ENCODE data around the gene HDAC6. TPM values are rescaled to one million over a fixed set of nuclear protein-coding genes. Genes with fewer than 3 reads are reported as not detected.

The HDAC6 gene
- polyA plus RNA-seq, 1 donor from 2014 or later = 161 TPM

GRCh38 chrX:48753708-48754228 lies 48.1 kb upstream of the HDAC6 start:
- Histone ChIP-seq H3K36me3 (ENCODE audit: insufficient read depth, low read length) (no peaks in the 10 kb centered on the region), H3K9ac (ENCODE audit: low read length) (no peak overlapping the region), H3K9me3 (ENCODE audit: low read length) (no peaks in the 10 kb centered on the region), H4K20me1 (ENCODE audit: insufficient read depth) (no peaks in the 10 kb centered on the region), H3K27me3 (ENCODE audit: insufficient read depth, low read depth, low read length) (no peaks in the 10 kb centered on the region), H3F3A (ENCODE audit: insufficient read depth, low read length, poor library complexity, severe bottlenecking) (no peaks in the 10 kb centered on the region), H2AFZ (ENCODE audit: low read depth, low read length) (no peak overlapping the region), H3K4me3 (ENCODE audit: low read length) (no peak overlapping the region), H3K79me2 (replicated peaks; ENCODE audit: insufficient read depth, low read length) (no peaks in the 10 kb centered on the region), H3K4me2 (ENCODE audit: low read length) (no peak overlapping the region), H3K9me2 (ENCODE audit: insufficient read depth, low read length) (no peaks in the 10 kb centered on the region), H3K27ac (ENCODE audit: low read length) (no peak overlapping the region)
- TF ChIP-seq CTCF (IDR thresholded peaks at IDR 0.05; ENCODE audit: poor library complexity, severe bottlenecking) (no peak), POLR2AphosphoS5 (IDR thresholded peaks at IDR 0.05) (no peak), RAD21 (conservative IDR thresholded peaks at IDR 0.05) (no peak), TAF1 (IDR thresholded peaks at IDR 0.05; ENCODE audit: low read depth) (no peak), SMC3 (conservative IDR thresholded peaks at IDR 0.05; ENCODE audit: poor library complexity) (no peak), EP300 (conservative IDR thresholded peaks at IDR 0.05; ENCODE audit: poor library complexity, severe bottlenecking) (no peak), EZH2 (IDR thresholded peaks at IDR 0.05; ENCODE audit: borderline replicate concordance, insufficient read depth, low read length, poor library complexity, severe bottlenecking) (no peak), REST (IDR thresholded peaks at IDR 0.05; ENCODE audit: borderline replicate concordance) (no peak), MXI1 (conservative IDR thresholded peaks at IDR 0.05; ENCODE audit: poor library complexity, severe bottlenecking) (no peak)

- Histone ChIP-seq H3K27ac (ENCODE audit: low read length) (no peak overlapping the region), H3K4me3 (ENCODE audit: low read length) (no peak overlapping the region), H3K9ac (ENCODE audit: low read length) (no peak overlapping the region), H3K4me2 (ENCODE audit: low read length) (no peak overlapping the region), H3K36me3 (ENCODE audit: insufficient read depth, low read length) (no peaks in the 10 kb centered on the region), H4K20me1 (ENCODE audit: insufficient read depth) (no peaks in the 10 kb centered on the region), H3K27me3 (ENCODE audit: insufficient read depth, low read depth, low read length) (no peaks in the 10 kb centered on the region), H3K9me2 (ENCODE audit: insufficient read depth, low read length) (no peaks in the 10 kb centered on the region), H3F3A (ENCODE audit: insufficient read depth, low read length, poor library complexity, severe bottlenecking) (no peaks in the 10 kb centered on the region), H3K79me2 (replicated peaks; ENCODE audit: insufficient read depth, low read length) (no peaks in the 10 kb centered on the region), H3K9me3 (ENCODE audit: low read length) (no peaks in the 10 kb centered on the region), H2AFZ (ENCODE audit: low read depth, low read length) (no peak overlapping the region)
- TF ChIP-seq TAF1 (IDR thresholded peaks at IDR 0.05; ENCODE audit: low read depth) (no peak), MXI1 (conservative IDR thresholded peaks at IDR 0.05; ENCODE audit: poor library complexity, severe bottlenecking) (no peak), EZH2 (IDR thresholded peaks at IDR 0.05; ENCODE audit: borderline replicate concordance, insufficient read depth, low read length, poor library complexity, severe bottlenecking) (no peak), SMC3 (conservative IDR thresholded peaks at IDR 0.05; ENCODE audit: poor library complexity) (no peak), RAD21 (conservative IDR thresholded peaks at IDR 0.05) (no peak), CTCF (IDR thresholded peaks at IDR 0.05; ENCODE audit: poor library complexity, severe bottlenecking) (no peak), EP300 (conservative IDR thresholded peaks at IDR 0.05; ENCODE audit: poor library complexity, severe bottlenecking) (no peak), POLR2AphosphoS5 (IDR thresholded peaks at IDR 0.05) (no peak), REST (IDR thresholded peaks at IDR 0.05; ENCODE audit: borderline replicate concordance) (no peak)
Observed at GRCh38 chrX:48754238-48754637, 47.6 kb upstream of the HDAC6 start.

Data from neural cell (in vitro differentiated cells).